Gastrocnemius medialis (tissue), 4 donors: ENCODE measurements around the gene UNC5A.

Source experiments
- POLR2A ChIP-seq, 2 donors: fragments of 450-650 bp; IDR thresholded peaks; one replicate each; pipeline ENCODE4 v1.6.1; 2017; ENCODE audit warnings: antibody characterized with exemption in 2 of 2, mild to moderate bottlenecking in 2 of 2, moderate library complexity in 2 of 2
- TF ChIP-seq, protein P1 (sequence below), 5 experiments: fragments of 450-650 bp in 3 of 5; fragments of 200-600 bp in 2 of 5; sonication (generic) in 2 of 5; IDR thresholded peaks in 4 of 5; conservative IDR thresholded peaks in 1 of 5; 1 replicate in 4 of 5; 2 replicates in 1 of 5; pipeline ENCODE4 v1.5.1; 2016 to 2019; ENCODE audit warnings: antibody characterized with exemption in 5 of 5, mild to moderate bottlenecking in 3 of 5, moderate library complexity in 3 of 5

DNA sequence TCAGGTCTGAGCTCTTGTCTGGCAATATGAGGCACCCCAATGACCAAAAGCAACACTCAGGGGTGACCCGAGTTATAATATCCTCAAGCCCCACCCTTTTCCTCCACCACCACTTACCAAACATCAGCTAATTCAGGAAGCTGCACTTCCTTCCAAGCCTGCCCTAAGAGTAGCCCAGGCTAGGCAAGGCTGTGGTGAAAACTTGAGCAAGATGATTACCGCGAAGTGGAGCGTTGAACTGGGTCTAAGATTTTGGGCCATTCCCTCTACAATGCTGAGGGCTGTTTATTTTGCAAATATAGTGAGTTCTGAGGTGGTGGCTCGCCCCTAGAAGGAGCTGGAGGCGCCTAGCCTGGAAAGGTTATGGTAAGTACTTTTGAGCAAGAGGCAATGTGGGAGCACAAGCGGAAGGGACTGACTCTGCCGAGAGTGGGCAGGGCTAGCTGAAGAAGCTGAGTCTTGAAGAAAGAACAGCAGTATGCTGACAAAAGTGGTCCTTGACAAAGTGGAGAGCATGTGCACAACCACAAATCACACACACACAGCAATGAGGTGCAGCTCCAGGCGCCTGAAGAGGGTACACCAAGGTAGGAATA is 89.0 kb downstream of the UNC5A start, which contains the start of gene HK3:
- TF ChIP-seq, protein P1, sequence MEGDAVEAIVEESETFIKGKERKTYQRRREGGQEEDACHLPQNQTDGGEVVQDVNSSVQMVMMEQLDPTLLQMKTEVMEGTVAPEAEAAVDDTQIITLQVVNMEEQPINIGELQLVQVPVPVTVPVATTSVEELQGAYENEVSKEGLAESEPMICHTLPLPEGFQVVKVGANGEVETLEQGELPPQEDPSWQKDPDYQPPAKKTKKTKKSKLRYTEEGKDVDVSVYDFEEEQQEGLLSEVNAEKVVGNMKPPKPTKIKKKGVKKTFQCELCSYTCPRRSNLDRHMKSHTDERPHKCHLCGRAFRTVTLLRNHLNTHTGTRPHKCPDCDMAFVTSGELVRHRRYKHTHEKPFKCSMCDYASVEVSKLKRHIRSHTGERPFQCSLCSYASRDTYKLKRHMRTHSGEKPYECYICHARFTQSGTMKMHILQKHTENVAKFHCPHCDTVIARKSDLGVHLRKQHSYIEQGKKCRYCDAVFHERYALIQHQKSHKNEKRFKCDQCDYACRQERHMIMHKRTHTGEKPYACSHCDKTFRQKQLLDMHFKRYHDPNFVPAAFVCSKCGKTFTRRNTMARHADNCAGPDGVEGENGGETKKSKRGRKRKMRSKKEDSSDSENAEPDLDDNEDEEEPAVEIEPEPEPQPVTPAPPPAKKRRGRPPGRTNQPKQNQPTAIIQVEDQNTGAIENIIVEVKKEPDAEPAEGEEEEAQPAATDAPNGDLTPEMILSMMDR (IDR thresholded peaks at IDR 0.05 in 4 of 5, conservative IDR thresholded peaks at IDR 0.05 in 1 of 5), result no peak
- TF ChIP-seq POLR2A (IDR thresholded peaks at IDR 0.05), result no peak
